ENCODE results near the gene PBX1. TPM values are rescaled to one million over a fixed set of nuclear protein-coding genes. Genes with fewer than 3 reads are reported as not detected.

PBX1 gene
- total and polyA plus RNA-seq, 2 of the 4 experiments (the other 2 are of a cell fraction) = 13.9 to 17.9 TPM

- WGBS, 2 experiments (ENCODE audit: extremely low coverage in 2 of 2, insufficient read length in 1 of 2) = 100% methylated on average over 1 of the region's 7 CpGs
Observed at GRCh38 chr1:164802529-164803282, 243.7 kb downstream of the PBX1 start.

More at GRCh38 chr1:164802529-164803282, 243.7 kb downstream of the PBX1 start:
- Histone ChIP-seq H3K4me1 (ENCODE audit: control insufficient read depth, insufficient read depth, low read length) (peaks cover 2% of the 10 kb centered on the region; the same call in 1 of the 2 replicates), H3K9me1 (ENCODE audit: insufficient read depth, low read length) (no peaks in the 10 kb centered on the region), H3K9ac (ENCODE audit: low read depth, low read length) (no peak overlapping the region), H3K4me3 (ENCODE audit: insufficient read depth, low read depth, low read length) (no peak overlapping the region), H3K9me3 (ENCODE audit: control insufficient read depth, insufficient read depth, low read length) (no peaks in the 10 kb centered on the region), H3K4ac (ENCODE audit: low read depth, low read length) (no peak overlapping the region), H2AK9ac (replicated peaks; ENCODE audit: low read depth, low read length, poor library complexity) (no peak overlapping the region), H4K8ac (ENCODE audit: low read depth in 2 of 2, low read length in 2 of 2) (no peak overlapping the region), H2BK15ac (ENCODE audit: low read depth, low read length) (no peak overlapping the region), H4K5ac (ENCODE audit: low read depth, low read length) (no peak overlapping the region), H3K27me3 (ENCODE audit: control insufficient read depth, insufficient read depth, low read length) (no peaks in the 10 kb centered on the region), H4K91ac (ENCODE audit: insufficient read depth, low read depth, low read length) (no peak overlapping the region), H3K36me3 (ENCODE audit: control insufficient read depth, insufficient read depth, low read length) (peaks cover 20% of the 10 kb centered on the region), H3K23ac (ENCODE audit: low read depth, low read length) (no peak overlapping the region), H4K20me1 (ENCODE audit: insufficient read depth, low read length) (no peaks in the 10 kb centered on the region), H3K27ac (ENCODE audit: insufficient read depth, low read length) (no peak overlapping the region), H3K56ac (ENCODE audit: extremely low read depth, insufficient read depth, low read length) (no peak overlapping the region), H3K18ac (ENCODE audit: low read depth, low read length) (no peak overlapping the region), H2BK5ac (ENCODE audit: low read depth, low read length, poor library complexity, severe bottlenecking) (no peak overlapping the region), H2BK120ac (ENCODE audit: low read depth, low read length) (no peak overlapping the region), H3K14ac (replicated peaks; ENCODE audit: low read depth, low read length) (no peak overlapping the region), H3K4me2 (ENCODE audit: low read depth, low read length) (no peak overlapping the region), H2BK20ac (ENCODE audit: low read depth, low read length) (no peak overlapping the region), H3K79me1 (ENCODE audit: low read depth in 1 of 2, low read length in 2 of 2) (no peaks in the 10 kb centered on the region), H2AK5ac (ENCODE audit: low read depth, low read length) (no peak overlapping the region), H2AFZ (replicated peaks; ENCODE audit: low read length, poor library complexity) (no peak overlapping the region)
- TF ChIP-seq USF2 (IDR thresholded peaks at IDR 0.05; ENCODE audit: low read depth, low read length) (no peak), CEBPB (IDR thresholded peaks at IDR 0.05; ENCODE audit: low read depth, low read length) (no peak), NFE2L2 (IDR thresholded peaks at IDR 0.05; ENCODE audit: low read depth, low read length) (no peak), FOS (IDR thresholded peaks at IDR 0.05; ENCODE audit: low read depth, low read length) (no peak), RAD21 (IDR thresholded peaks at IDR 0.05; ENCODE audit: low read length) (no peak), ELK1 (IDR thresholded peaks at IDR 0.05; ENCODE audit: borderline replicate concordance, low read depth, low read length) (no peak), CTCF (conservative IDR thresholded peaks at IDR 0.05; ENCODE audit: low read depth, low read length) (no peak), POLR2A (IDR thresholded peaks at IDR 0.05; ENCODE audit: low read depth, low read length) (no peak), CHD1 (IDR thresholded peaks at IDR 0.05; ENCODE audit: low read depth, low read length) (no peak), MAFK (IDR thresholded peaks at IDR 0.05; ENCODE audit: low read depth, low read length) (no peak), MXI1 (IDR thresholded peaks at IDR 0.05; ENCODE audit: borderline replicate concordance, low read depth, low read length) (no peak), BHLHE40 (IDR thresholded peaks at IDR 0.05; ENCODE audit: low read depth, low read length) (no peak)
- POLR2A ChIA-PET (ENCODE audit: unreplicated experiment) = no interaction called here
- BruUV-seq (replicated peaks) = no TSS peak
- no peak for DNase-seq
- intact Hi-C loops (cut with micrococcal nuclease) (no loop called here), in situ Hi-C loops (cut with MboI; ENCODE audit: low sequenced_read_pairs) (no loop called here), dilution Hi-C loops (cut with HindIII; ENCODE audit: low sequenced_read_pairs, unreplicated experiment) (no loop called here)
- no peak for ATAC-seq (ENCODE audit: low read depth)
- CTCF ChIA-PET = interaction anchor here (1.3 to 1.5 kb wide), 2 partner anchors 8 to 16 kb away, joined by 4 to 5 read pairs; no protein-coding TSS in a partner anchor
